Measurements from ENCODE around the gene RPLP2.

RPLP2 gene

DNA sequence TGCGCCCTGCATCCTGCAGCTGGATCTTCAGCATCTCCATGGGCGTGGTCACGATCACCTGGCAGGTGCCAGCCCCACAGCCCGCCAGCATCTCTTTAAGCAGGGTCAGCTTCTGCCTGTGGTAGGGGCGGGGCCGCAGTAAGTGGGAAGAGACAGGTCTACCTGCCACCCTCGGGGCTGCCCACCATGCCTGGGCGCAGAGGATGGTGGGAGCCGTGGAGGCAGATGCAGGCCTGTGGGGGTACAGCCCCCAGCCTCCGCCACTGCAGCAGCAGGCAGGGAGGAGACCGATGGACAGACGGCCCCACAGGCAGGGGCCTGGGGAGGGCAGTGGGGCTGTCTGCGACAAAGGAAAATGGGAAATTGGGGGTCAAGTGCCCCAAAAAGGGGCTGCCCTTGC, 16.9 kb upstream of the RPLP2 start:
- DNase-seq, result no peak

DNA sequence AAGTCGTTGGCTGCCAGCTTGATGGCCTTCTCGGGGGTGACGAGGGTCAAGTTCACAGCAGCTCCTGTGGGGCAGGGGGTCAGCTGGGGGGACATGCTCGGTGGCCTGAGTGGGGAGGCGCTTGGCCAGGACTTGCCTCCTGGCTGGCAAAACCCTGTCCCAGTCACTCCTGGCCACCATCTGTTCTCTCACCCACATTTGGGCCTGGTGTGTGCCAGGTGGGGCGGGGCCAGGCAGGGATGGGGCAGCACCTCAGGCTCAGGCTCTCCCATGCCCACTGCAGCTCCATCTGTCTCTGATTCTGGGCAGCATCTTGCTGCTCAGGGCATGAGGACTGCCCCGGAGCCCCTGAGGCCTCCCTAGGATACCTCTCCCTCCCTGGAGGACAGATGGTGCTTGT, 16.2 kb upstream of the RPLP2 start:
- no peak for DNase-seq

DNA sequence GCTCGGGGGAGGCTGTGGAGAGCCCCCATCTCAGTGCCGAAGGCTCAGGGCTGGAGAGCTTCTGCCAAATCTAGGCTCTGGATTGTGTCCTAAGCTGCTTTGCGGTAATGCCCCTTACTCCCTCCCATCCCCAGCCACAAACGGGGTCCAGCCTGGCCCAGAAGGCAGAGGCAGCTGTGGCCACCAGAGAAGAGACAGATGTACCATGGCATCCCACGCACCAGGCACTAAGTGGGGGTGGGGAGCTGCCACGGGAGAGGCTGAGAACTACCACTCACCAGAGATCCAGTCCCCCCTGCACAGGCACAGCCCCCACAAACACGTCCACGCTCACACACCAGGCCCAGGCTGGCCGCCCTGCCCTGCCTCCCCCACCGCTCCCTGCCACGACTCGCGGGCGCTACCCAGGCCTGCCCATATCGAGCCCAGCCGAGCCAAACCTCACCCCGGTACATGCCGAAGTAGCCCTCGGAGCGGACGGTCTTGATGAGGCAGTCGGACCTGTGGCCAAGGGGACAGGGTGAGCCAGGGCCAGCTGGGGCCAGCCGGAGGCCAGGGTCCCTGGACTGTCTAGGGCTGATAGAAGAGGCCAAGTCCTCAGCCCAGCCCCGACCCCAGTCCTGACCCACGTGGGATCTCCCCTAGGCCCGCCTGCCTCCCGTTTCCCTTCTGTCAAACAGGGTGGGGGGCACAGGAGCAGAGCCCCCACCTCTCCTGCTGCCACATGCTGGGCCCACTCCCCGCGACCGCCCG, 15.6 kb upstream of the RPLP2 start:
- no peak for DNase-seq

DNA sequence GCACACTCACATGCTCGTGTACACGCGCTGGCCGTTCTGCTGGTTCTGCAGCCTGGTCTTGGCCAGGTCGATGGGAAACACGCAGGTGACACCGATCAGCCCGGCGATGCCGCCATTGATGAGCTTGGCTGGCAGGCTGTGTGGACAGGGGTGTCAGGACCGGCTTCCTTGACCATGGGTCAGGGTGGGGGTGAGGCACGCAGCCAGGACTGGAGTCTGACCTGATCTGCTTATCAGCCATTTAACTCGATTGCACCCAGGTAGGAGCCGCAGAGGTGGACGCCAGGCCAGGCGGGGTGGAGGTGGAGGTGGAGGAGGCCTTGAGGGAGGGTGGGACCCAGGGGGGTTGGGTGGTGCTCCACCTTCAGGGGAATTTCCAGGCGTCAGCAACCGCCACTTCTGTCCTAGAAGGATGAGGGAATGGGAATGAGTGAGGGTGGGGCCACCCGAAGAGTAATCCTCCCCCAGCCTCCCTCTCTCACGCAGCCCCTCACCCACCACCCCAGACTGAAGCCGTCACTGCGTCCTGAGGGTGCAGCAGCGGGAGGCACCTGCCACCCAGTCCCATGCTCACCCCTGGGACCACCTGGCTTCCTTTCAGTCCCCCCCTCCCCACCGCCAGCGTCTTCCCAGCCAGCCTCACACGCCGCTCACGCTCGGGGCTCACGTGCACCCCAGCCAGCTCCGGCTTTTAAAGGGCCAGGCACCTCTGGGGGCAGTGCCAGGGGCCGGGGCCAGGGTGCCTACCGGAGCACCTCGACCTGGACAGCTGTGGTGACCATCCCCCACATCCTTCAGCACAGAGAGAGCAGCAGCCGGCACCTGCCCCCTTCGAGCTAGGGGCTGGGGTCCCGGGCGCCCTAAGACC, 14.8 kb upstream of the RPLP2 start:
- no peak for DNase-seq

DNA sequence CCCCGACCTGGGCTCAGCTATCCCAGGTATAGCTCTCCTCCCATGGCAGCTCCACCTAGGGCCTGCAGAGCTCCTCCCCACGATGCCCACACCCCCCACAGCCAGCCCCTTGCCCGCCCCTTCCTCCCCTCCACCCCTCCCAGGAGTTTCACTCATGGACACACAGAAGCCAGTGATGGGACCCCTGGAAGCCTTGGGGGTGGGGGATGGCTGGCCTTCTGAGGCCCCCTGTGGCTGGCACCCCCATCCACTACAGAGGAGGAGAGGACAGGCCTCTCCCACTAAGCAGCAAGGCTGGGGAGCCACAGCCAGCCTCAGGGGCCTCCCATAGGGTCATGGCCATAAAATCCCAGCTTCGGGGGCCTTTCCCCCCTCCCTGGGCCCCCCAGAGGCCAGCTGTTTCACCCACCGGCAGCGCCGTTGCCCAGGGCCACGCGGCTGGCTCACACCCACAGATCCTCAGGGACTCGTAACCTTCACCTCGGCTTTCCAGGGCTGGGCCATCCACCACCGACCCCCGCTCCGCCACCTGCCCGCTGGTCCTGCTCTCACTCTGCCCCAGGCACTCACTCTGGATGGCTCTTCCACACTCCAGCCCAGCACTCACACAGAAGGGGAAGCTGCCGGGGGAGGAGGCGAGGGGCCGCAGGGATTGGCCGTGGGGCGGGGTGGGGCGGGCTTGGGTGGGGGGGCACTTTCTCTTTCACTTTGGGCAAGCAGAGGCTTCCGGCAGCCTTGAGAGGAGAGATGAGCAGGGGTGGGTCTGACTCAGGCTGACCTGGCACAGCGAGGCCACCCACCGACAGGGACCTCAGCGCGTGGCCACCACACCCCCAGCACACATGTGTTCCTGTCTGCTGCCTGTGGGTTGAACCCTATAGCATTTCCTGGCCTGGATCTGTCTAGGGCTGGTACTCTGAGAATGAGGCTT, 13.9 kb upstream of the RPLP2 start:
- no peak for DNase-seq

DNA sequence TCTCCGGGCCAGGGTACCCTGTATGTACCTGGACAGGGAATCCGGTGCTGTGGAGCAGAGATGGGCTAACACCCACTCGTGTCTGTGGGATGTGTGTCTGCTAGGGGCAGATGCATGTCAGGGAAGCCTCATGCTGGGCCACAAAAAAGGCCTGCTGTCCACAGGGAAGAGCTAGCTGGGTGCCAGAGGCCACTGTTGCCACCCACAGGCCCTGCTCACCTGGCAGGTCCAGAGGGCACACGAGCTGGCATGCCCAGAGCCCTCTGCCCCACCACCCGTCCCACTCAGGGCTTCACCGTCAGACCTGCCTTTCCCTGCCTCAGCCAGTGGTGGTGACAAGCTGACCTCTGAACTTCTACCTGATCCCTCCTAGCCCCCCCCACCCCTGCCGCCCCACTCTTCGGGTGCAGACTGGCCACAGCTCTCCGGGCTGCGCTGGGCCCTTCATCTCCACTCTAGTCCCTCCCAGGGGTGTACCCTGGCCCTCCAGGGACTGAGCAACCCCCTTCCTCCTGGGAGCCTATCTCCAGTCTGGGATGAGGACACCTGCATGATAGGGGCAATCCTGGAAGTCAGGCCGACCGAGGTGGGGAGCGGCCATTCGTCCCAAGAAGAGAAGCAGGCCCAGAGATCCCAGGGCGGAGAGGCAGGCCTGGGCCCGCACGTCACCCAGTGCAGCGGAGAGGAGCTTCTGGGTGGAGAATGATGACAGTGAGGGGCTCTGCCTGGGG, 13.0 kb upstream of the RPLP2 start:
- DNase-seq, result no peak

DNA sequence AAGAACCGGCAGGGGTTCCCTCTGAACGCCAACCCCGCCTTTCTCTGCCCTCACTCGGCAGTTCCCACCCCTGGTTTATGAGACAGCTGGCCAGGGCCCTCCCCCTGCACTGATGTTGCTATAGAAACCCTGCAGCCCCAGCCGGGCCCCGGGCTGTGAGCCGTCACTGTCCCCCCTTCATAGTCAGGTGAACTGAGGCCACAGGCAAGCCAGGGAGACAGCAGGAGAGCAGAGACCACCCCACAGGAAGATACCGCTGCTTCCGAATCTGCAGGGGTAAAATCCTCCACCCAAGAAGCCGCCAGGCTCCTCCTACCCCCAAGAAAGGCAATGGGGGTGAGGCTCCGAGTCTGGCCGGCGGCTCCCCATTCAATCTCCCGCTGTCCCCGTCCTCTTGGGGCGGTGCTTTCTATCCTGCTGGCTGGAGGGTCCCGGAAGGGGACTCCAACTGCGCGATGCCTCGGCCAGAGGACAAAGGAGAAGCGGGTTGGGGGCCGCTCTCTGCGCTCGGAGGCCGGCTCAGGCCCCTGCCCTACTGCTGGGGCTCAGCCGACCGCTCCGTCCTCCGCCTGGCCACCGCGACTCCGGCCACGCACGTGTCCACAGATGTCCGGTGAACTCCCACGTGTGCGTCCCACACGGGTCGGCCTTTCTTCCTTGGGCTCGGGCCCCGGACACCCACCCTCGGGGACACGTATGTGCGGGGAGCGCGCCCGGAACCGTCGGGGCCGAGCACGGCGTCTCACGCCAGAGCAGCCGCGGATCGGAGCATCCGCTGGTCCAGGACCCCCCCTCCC, 12.3 kb upstream of the RPLP2 start:
- DNase-seq, result peak; percentile 56

DNA sequence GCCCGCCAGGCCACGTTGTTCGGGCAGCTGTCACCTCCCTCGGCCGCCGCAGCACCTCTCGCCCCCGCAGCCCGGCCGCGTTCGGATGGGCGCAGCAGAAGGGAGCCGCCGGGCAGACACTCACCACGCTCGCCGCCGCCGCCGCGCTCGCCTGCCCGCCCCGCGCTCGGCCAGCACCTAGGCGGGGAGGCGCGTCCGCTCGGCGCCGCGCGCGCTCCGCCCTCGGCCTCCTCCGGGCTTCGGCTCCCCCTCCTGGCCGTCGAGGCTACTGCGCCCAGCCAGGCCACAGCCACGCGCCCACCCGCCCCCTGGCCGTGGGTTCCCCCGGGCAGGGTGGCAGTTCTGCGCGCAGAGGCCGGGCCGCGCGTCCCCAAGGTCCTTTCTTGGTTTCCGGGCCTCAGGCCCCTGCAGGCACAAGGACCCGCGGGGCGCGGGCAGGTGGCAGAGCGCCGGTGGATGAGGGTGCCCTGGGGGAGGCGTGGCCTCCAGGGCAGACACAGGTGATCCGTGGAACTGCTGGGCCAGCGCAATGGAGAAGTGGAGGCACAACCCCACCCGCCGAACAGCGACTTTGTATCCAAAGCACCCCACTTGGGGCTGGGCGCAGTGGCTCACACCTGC, 11.6 kb upstream of the RPLP2 start, which contains the start of gene SLC25A22:
SLC25A22 (minus strand) TSS at position 189 of the 621 bp plus-strand sequence. CDS start 3,275 bp downstream, outside the sequence.
- DNase-seq, result no peak

DNA sequence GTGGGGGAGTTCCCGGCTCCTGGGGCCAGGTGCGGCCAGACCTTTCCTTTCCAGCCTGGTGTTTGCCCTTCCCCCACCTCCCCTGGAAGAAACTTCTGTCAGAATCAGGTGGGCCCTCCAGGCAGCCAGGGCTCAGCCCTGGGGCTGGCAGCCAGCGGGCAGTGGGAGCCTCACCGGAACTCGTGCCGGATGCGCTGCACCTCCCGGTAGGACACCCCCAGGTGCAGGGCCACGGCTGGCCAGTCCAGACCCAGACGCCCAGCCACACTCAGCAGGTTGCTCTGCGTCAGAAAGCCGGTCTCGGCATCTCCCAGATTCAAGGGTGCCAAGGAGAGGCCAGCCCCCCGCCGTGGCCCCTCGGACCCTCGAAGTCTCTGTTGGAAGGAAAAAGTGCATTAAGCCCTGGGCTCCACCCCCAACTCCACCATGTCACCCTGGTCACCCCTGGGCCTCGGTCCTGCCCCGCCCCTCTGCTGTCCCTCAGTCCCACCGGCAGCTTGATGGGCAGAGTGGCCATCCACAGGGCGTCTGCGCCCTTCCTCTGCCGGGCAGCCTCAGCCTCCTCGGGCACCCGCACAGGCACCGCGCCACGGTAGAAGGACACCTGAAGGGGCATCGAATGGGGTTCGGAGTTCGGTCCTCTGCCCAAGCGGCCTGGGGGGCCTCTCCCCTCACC, 10.0 kb upstream of the RPLP2 start:
- no peak for DNase-seq

DNA sequence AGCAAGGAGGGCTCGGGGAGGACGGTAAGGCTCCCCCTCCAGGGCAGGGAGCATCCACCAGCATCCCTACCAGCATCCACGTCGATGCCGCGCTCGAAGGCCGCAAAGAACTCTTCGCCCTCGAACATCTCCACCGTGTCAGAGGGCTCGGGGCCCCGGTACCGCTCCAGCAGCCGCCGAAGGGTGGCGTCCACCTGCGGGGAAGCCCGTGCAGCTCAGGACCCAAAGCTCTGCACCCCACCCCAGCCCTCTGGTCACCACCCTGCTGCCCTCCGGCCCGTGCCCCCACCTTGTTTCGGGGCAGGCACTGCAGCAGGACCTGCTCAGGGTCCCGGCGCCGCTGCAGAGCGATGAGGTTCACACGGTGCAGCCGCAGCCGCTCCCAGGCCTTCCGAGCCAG, 9.3 kb upstream of the RPLP2 start:
- no peak for DNase-seq

DNA sequence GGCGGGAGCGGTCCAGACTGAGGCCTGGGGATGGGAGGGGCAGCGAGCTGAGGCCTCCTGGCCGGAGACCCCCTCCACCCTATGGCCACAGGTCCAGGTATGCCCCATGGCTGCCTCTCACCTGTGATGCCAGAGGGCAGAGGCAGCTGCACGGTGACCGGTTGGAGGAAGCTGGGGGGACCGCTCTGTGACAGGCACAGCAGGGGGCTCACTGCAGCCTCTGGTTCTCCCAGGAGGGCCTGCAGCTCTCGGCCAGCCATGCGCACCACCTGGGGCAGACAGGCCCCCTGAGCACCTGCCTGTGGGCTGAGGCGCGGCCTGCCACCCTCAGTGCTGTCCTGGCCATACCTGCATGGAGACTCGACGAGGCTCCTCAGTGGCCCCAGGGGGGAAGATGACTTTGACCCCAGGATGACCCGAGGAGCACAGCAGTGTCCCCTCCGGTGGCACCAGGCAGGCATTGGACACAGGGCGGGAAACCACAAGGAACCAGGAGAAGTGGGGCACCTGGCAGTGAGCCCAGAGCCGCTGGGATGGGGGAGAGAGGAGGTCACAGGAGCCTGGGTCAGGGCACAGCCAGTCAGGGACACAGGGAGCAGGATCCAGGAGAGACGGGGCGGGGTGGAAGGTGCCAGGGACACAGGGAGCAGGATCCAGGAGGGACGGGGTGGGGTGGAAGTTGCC, 8.5 kb upstream of the RPLP2 start:
- no peak for DNase-seq

DNA sequence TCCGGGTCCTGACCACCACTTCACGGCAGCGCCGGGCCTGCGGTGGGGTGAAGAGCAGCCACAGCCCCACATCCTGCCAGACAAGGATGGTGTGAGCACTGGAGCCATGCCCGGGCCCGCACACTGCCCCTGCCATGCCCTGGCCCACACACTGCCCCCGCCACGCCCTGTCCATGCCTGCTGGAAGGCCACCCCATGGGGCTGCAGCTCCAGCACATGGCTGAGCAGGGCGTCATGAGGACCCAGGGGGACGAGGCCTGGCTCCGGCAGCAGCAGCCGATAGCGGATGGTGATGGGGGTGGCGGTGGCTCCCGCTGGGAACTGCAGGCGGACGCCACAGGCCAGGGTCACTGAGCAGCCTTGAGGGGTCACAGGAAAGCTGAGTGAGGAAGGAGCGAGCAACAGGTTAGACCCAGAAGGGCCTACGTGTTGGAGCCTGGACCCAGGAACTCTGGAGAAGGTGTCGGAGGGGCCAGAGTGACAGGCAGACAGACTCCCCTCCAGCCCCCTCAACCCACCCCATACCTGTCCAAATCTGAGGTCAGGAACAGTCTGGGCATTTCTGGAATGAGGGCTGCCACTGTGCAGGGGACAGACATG, 7.6 kb upstream of the RPLP2 start:
- DNase-seq, result no peak

DNA sequence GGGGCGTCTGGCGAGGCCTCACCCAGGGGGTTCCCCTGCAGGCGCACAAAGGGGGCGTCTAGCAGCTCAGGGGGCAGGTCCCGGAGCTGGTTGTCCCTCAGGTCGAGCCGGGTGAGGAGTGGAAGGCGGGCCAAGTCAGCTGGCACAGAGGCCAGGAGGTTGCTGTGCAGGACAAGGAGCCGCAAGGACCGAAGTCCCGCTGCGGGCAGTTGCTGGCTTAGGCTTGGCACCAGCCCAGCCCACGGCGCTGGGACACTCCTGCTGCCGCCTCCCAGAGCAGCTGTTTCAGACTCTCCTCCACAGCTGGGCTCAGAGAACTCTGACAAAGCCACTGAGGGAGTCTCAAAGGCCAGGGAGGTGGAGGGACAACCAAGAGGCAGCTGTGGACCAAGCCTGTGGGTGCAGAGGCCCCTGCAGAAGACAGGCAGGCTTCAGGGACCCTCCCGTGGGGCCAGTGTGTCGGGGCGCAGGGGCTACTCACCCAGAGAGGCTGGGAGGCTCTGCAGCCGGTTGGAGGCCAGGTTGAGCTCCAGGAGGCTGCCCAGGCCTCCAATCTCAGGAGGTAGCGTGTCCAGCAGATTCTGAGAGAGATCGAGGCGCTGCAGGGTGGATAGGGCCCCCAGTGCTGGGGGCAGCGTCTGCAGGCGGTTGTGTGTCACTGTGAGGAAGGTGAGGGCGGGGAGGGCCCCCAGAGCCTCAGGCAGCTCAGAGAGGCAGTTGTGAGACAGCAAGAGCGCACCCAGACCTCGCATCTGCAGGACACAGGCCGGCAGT, 6.9 kb upstream of the RPLP2 start:
- no peak for DNase-seq

DNA sequence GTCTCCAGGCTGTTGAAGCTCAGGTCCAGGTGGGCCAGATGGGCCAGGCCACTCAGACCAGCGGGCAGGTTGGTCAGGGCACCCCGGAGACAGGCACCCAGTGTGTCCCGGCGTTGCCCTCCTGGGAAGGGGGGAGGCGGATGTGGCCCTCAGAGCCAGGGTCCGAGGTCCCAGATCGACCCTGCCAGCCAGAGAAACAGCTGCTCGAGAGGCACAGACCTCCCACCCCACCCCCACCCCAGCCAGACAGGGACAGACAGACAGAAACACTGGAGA, 6.4 kb upstream of the RPLP2 start:
- no peak for DNase-seq

DNA sequence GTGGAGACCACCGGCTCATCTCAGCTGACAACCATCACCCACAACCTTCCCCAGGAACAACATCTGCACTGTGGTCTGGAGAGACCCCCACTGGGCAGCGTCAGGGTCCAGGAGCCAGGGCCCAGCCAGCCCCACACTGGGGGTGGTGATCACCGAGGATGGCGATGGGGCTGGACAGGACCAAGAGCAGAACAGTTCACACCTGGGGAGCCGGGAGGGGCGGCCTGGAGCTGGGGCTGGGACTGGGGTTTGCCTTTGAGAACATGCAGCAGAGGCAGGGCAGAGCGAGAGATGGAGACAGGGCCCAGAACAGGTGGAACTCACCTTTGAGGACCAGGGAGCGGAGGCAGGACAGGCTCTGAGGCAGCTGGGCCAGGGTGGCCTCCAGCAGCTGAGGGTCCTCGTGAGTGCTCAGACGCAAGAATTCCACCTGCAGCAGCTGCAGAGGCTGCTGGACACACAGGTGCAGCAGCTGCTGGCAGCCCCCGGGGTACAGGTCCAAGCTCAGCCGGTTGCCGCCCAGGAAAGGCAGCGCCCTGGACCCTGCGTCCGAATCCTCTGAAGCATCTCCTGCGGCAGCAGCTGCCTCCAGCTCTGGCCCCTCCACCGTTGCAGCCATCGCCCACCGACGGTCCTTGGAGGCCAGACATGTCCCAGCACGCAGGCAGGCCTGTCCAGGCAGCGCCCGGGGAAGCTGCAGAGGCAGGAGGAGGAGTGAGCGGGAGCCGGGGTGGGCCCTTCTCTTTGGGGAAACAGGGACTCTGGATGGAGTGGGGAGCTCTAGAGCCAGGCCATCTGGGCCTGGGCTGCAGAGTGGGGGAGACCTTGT, 5.8 kb upstream of the RPLP2 start:
- DNase-seq, result no peak

DNA sequence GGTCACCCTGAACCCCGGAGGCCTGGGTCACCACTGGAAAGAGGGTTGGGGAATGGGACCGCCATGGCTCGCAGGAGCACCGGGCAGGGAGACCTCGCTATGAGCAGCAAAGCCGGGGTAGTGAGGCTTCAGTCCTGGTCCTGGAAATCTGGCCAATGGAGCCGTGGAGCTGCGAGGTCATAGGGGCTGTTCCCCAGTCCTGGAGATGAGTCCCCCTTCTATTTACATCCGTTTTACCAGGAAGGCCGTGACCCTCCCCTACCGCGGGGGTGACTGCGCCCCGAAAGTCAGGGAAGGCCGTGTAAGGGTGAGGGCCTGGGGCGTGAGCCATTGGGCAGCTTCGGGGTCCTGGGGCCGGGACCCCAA, 5.2 kb upstream of the RPLP2 start:
- DNase-seq, result no peak

DNA sequence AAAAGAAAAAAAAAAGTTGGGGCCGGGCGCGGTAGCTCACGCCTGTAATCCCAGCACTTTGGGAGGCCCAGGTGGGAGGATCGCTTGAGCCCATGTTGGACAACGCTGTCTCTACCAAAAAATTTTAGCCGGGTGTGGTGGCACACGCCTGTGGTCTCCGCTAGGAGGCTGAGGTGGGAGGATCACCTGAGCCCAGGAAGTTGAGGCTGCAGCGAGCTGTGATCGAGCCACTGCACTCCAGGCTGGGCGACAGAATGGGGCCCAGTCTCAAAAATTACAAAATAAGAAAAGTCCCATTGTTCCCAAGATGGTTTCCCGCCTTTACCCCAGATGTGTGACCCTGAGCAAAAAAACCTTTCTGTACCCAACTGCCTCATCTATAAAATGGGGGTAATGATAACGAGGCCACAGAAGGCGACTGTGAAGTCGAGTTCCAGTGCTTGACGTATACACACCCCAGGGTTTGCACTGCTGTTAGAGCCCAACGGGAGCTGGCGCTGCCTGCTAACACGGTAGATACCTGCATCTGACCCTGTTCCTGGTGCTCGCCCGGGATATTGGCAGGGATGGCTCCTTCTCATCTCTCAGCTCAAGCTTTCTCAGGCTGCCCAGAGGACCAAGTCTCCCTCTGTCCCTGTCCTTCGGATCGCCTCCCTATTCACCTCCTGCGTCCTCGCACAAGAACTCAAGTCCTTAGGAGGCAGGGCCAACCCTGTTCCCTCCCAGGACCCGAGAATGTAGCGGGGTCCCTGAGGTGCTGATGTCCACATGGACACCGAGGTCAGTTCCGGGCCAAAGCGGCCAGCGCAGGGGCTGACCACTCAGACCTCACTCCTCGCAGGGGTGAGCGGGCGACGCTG, 1.1 kb upstream of the RPLP2 start:
- DNase-seq, result no peak

Measured in NCI-H1436 treated with DMSO at 0.1 percent for 48 hours (cell line).